Nephron (organoid): ENCODE measurements around the gene DOK5.

ENCODE experiments used
- H3K27ac Mint-ChIP-seq, 3 experiments: 2 replicates each; pipeline ENCODE4 v1.8.0; 2020; ENCODE audit warnings: mixed read lengths in 3 of 3, mild to moderate bottlenecking in 2 of 3, moderate library complexity in 1 of 3
- H3K27me3 Mint-ChIP-seq: 2 replicates; pipeline ENCODE4 v1.8.0; 2021; ENCODE audit warnings: low read depth, mild to moderate bottlenecking, moderate library complexity, mixed read lengths
- H3K36me3 Mint-ChIP-seq: 2 replicates; pipeline ENCODE4 v1.8.0; 2020; ENCODE audit warnings: low read depth, mixed read lengths
- H3K4me1 Mint-ChIP-seq: 2 replicates; pipeline ENCODE4 v1.8.0; 2020; ENCODE audit warnings: mixed read lengths
- H3K4me3 Mint-ChIP-seq, 3 experiments: 2 replicates each; pipeline ENCODE4 v1.8.0; 2020; ENCODE audit warnings: mild to moderate bottlenecking in 3 of 3, mixed read lengths in 3 of 3, moderate library complexity in 2 of 3
- H3K9me3 Mint-ChIP-seq: 2 replicates; pipeline ENCODE4 v1.8.0; 2020; ENCODE audit warnings: mixed read lengths
- CTCF ChIP-seq, 3 experiments: fragments of 200-600 bp; sonication (generic); IDR thresholded peaks; one replicate each; pipeline ENCODE4 v1.5.0; 2021; ENCODE audit warnings: antibody characterized with exemption in 3 of 3; ENCODE audit not compliant: unreplicated experiment in 3 of 3

DOK5 gene

DNA sequence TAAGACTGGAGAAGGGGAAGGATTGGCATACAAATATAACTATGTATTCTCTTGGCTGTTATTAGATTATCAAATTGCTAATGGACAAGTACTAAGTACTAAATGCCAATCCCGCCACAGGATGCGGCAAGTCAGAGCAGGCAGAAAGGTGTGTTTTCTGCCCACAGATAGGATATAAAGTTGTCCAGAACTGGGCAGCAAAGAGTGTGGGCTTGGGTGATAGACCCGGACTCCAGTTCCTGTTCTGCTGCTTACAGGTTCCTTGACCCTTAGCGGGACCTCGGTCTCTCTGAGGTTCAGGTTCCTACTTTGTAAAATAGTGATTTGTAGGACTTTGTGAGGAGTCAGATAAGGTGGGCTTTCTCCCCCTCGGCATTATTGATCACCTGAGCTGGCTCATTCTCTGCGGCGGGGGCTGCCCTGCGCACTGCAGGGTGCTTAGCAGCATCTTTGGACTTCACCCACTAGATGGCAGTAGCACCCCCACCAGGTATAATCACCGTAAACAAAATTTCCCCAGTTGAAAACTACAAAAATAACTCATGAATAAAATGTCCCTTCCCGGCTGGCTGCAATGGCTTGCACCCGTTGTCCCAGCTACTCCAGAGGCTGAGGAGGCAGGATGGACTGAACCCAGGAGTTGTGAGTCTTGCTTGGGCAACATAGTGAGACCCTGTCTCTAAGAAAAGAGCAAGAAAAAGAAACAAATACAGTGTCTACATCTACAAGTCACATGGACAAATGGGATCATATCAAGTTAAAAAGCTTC is 193.1 kb downstream of the DOK5 start:
- H3K36me3 Mint-ChIP-seq = no peaks in the 10 kb centered on the region
- TF ChIP-seq CTCF (IDR thresholded peaks at IDR 0.05; ENCODE audit: unreplicated experiment in 3 of 3) = peak; percentile 50 to 66 (median 62)
- no peaks in the 10 kb centered on the region for H3K9me3 Mint-ChIP-seq
- H3K27me3 Mint-ChIP-seq = no peaks in the 10 kb centered on the region
- H3K27ac Mint-ChIP-seq = peak overlapping the region in 1 of 3 experiments; percentile 50
- peak overlapping the region in 1 of 3 experiments; percentile 43 for H3K4me3 Mint-ChIP-seq
- peaks cover 9% of the 10 kb centered on the region for H3K4me1 Mint-ChIP-seq

- Mint-ChIP-seq H3K27me3 (no peaks in the 10 kb centered on the region), H3K4me1 (peaks cover 5% of the 10 kb centered on the region), H3K9me3 (no peaks in the 10 kb centered on the region), H3K27ac (no peak overlapping the region), H3K36me3 (no peaks in the 10 kb centered on the region), H3K4me3 (peak overlapping the region in 1 of 3 experiments; percentile 43)
- TF ChIP-seq CTCF (IDR thresholded peaks at IDR 0.05; ENCODE audit: unreplicated experiment in 3 of 3) = no peak
Measured at GRCh38 chr20:54669040-54669363, 193.6 kb downstream of the DOK5 start.

GRCh38 chr20:54678253-54678652 is 202.9 kb downstream of the DOK5 start:
- no peak for TF ChIP-seq CTCF (IDR thresholded peaks at IDR 0.05; ENCODE audit: unreplicated experiment in 3 of 3)
- H3K9me3 Mint-ChIP-seq = no peaks in the 10 kb centered on the region
- no peak overlapping the region for H3K4me3 Mint-ChIP-seq
- peaks cover 18% of the 10 kb centered on the region for H3K4me1 Mint-ChIP-seq
- H3K36me3 Mint-ChIP-seq = no peaks in the 10 kb centered on the region
- H3K27ac Mint-ChIP-seq = no peak overlapping the region
- peaks cover 3% of the 10 kb centered on the region for H3K27me3 Mint-ChIP-seq

GRCh38 chr20:54680439-54680838 is 205.0 kb downstream of the DOK5 start:
- Mint-ChIP-seq H3K4me3 (no peak overlapping the region), H3K4me1 (peaks cover 23% of the 10 kb centered on the region)
- no peak for TF ChIP-seq CTCF (IDR thresholded peaks at IDR 0.05; ENCODE audit: unreplicated experiment in 3 of 3)

DNA sequence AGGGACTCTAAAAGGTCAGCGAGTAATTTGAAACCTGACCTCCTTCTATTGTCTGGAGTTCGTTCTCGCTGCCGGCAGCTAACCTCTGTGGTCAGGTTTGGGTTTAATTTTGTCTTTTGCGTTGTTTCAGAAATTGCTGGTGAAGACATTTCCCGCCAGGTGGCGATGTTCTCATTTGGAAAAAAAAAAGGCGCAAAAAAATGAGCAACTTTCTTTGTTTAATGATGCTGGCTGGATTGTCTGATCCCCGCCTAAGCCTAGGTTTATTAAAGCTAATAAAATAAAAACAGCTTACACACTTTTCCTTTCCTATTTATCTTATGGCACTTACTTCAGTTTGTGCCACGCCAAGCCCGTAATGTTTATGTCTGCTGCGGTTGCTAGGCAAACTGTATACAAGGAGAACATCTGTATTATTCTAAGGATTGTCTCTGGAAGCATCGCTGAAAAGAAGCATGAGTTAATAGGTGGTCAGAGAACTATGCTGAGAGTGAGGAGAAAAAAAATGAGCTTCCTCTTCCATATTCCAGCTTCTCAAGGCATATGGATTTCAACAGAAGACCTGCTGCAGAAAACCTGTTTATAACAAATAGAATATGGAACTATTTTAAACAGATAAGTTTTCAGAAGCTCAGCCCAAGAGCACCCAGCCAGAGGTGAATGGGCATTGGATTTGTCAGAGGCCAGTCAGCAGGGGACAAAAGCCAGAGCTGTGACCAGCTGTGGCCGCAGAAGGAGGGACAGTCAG is 205.7 kb downstream of the DOK5 start:
- peak overlapping the region; percentile 47 to 84 (median 70) for H3K27ac Mint-ChIP-seq
- H3K4me3 Mint-ChIP-seq = peak overlapping the region in 1 of 3 experiments; percentile 32
- no peaks in the 10 kb centered on the region for H3K36me3 Mint-ChIP-seq
- H3K27me3 Mint-ChIP-seq = peaks cover 4% of the 10 kb centered on the region
- peak; percentile 66 to 79 (median 74) for TF ChIP-seq CTCF (IDR thresholded peaks at IDR 0.05; ENCODE audit: unreplicated experiment in 3 of 3)
- no peaks in the 10 kb centered on the region for H3K9me3 Mint-ChIP-seq
- peaks cover 23% of the 10 kb centered on the region for H3K4me1 Mint-ChIP-seq

More at GRCh38 chr20:54680439-54680838, 205.0 kb downstream of the DOK5 start:
- peaks cover 4% of the 10 kb centered on the region for H3K27me3 Mint-ChIP-seq
- H3K27ac Mint-ChIP-seq = peak overlapping the region in 1 of 3 experiments; percentile 84
- H3K36me3 Mint-ChIP-seq = no peaks in the 10 kb centered on the region
- H3K9me3 Mint-ChIP-seq = no peaks in the 10 kb centered on the region
